ENCODE data around the gene CLPX.
"Not testable (repeated sequence)": the region's sequence is repeated elsewhere in the genome, so short reads cannot be mapped to it uniquely, and the experiment has no call there.

CLPX gene

DNA sequence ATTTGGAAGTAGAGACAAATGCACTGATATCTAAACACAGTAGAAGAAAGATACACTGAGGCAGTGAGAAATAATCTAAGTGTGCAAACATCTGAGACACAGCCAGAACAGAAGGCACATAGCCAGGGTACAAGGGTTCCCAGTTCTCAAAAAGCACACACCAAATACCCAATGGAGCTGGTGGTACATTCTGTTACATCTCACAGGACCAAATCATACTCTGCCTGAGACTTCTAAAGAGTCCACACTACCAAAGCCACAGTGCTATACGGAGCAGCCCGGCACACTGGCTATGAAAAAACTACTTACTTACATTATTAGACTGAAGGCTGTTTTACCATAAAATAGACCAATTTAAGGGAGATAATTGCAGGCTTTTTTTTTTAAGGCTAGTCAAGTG, 19.3 kb downstream of the CLPX start:
- DNase-seq, result no peak

GRCh38 chr15:65164139-65164538, 21.0 kb downstream of the CLPX start:
- DNase-seq, result no peak

GRCh38 chr15:65163041-65163440, 22.1 kb downstream of the CLPX start:
- no peak for DNase-seq

- DNase-seq, result no peak
Observed at GRCh38 chr15:65156692-65157091, 28.4 kb downstream of the CLPX start.

DNA sequence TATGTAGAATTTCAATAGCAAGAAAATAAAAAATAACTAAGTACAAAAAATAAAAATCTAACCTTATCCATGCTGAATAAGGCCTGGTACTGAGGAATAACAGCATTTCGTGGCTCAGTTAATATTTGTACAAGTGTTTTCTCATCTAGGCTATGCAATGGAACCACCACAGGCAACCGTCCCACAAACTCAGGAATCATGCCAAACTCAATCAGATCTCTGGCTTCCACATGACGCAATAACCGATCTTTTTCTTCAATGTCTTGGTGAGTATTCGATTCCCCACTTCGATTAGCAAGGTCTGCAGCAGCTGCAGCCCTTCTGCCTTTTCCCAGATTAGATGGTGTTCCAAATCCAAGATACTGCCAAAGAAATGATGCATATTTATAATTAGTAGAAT, 30.4 kb downstream of the CLPX start:
- no peak for DNase-seq

GRCh38 chr15:65147902-65148301, 37.2 kb downstream of the CLPX start:
- no peak for DNase-seq

GRCh38 chr15:65146438-65146837, 38.7 kb downstream of the CLPX start:
- no peak for DNase-seq

DNA sequence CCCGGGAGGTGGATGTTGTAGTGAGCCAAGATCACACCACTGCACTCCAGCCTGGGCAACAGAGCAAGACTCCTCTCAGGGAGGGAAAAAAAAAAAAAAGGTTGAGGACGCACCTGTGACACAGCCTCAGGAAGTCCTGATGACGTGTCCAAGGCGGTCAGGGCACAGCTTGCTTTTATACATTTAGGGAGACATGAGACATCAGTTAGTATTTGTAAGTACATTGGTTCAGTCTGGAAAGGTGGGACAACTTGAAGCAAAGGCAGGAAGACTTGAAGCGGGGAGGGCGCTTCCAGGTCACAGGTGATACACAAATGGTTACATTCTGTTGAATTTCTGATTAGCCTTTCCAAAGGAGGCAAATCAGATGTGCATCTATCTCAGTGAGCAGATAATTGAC, 46.5 kb downstream of the CLPX start:
- DNase-seq, result not testable (repeated sequence)

DNA sequence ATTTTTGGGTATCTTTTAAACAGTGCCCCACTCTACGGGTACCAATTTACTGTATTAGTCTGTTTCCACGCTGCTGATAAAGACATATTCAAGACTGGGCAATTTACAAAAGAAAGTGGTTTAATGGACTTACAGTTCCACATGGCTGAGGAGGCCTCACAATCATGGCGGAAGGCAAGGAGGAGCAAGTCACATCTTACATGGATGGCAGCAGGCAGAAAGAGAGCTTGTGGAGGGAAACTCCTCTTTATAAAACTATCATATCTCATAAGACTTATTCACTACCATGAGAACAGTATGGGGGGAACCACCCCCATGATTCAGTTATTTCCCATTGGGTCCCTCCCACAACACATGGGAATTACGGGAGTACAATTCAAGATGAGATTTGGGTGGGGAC, 47.2 kb downstream of the CLPX start:
- not testable (repeated sequence) for DNase-seq

DNA sequence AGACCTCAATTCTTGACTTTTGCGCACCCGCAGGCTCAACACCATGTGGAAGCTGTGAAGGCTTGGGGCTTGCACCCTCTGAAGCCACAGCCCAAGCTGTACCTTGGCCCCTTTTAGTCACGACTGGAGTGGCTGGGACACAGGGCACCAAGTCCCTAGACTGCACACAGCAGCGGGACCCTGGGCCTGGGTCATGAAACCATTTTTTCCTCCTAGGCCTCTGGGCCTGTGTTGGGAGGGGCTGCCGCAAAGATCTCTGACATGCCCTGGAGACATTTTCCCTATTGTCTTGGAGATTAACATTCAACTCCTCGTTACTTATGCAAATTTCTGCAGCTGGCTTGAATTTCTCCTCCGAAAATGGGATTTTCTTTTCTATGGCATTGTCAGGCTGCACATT, 48.1 kb downstream of the CLPX start:
- not testable (repeated sequence) for DNase-seq

DNA sequence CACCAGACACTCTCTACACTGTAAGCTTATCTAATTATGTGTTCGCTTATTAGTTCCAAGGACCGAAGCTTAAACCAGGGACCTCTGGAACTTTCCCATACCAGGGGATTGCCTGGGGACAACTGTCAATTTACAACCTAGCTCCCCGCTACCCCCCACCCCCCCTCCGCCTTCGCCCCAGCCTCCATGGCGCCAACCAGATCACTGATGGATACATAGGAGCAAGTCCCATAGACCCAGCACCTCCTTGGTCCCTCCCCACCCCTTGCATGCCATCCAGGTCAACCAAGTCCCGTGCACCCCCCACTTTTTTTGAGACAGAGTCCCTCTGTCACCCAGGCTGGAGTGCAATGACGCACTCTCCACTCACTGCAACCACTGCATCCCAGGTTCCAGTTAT, 50.6 kb downstream of the CLPX start:
- no peak for DNase-seq

- DNase-seq, result peak; percentile 83
Observed at GRCh38 chr15:65133548-65134200, 51.5 kb downstream of the CLPX start, which contains the start of gene PDCD7. TSS of gene PDCD7 (minus strand) at chr15:65133808. CDS start at chr15:65133781, 27 bp downstream.

- DNase-seq, result no peak
Observed at GRCh38 chr15:65132878-65133547, 52.1 kb downstream of the CLPX start.

DNA sequence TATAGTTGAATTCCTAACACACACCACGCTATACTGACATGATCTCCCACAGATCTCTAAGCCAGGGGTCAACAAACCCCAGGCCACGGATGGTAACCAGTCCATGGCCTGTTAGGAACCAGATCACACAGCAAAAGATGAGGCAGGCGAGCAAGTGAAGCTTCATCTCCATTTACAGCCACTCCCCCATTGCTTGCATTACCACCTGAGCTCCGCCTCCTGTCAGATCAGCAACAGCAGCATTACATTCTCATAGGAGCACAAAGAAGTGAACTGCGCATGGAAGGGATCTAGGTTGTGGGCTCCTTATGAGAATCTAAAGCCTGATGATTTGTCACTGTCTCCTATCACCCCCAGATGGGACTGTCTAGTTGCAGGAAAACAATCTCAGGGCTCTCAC, 54.2 kb downstream of the CLPX start:
- no peak for DNase-seq

GRCh38 chr15:65115542-65115941, 69.6 kb downstream of the CLPX start:
- DNase-seq, result peak; percentile 67

GRCh38 chr15:65115086-65115485, 70.1 kb downstream of the CLPX start, which contains the start of gene UBAP1L:
TSS of gene UBAP1L (minus strand) at chr15:65115200. CDS start at chr15:65106215, 8,985 bp downstream.
- DNase-seq, result no peak

- no peak for DNase-seq
Observed at GRCh38 chr15:65110676-65111292, 74.4 kb downstream of the CLPX start.

- no peak for DNase-seq
Observed at GRCh38 chr15:65106011-65106590, 79.0 kb downstream of the CLPX start.

DNA sequence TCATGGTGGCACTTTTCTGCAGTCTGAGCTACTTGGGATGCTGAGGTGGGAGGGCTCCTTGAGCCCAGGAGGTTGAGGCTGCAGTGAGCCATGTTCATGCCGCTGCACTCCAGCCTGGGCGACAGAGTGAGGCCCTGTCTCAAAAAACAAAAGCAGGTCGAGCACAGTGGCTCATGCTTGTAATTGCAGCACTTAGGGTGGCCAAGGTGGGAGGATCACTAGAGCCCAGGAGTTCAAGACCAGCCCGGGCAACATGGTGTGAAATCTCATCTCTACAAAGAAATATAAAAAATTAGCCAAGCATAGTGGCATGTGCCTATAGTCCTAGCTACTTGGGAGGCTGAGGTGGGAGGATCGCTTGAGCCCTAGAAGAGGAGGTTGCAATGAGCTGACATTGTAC, 80.1 kb downstream of the CLPX start:
- no peak for DNase-seq

GRCh38 chr15:65102912-65103311, 82.2 kb downstream of the CLPX start:
- no peak for DNase-seq

GRCh38 chr15:65101891-65102708, 83.0 kb downstream of the CLPX start:
- DNase-seq, result no peak

DNA sequence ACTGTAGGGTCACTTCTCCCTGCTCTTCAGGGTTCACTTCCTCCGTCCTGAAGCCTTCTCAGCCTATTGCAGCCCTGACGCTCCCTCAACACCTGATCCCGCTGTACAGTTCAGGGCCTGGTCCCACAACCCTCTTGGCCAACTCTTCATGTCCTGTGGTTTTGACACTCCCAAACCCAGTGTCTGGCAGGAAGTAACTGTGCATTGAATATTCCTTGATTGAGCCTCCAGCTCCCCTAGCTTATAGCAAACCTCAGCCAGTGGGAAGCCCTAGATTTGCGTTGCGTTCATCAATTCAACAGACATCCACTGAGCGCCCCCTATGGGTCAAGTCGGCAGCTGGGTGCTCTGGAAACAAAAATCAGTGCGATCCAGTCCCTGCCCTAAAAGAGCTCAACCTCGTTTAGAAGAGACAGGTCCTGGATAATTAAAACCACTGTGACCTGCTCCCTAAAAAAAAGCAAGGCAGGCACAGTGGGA, 83.7 kb downstream of the CLPX start:
- DNase-seq, result no peak

GRCh38 chr15:65100442-65100841, 84.7 kb downstream of the CLPX start:
- no peak for DNase-seq

Data from NCI-H510A treated with DMSO at 0.1 percent for 48 hours (cell line).